Cardiac muscle cell (in vitro differentiated cells and primary cell): ENCODE results near the gene LRP1B. TPM values are rescaled to one million over a fixed set of nuclear protein-coding genes. Genes with fewer than 3 reads are reported as not detected.

ENCODE experiments used
- DNase-seq, 2 donors: peaks; one replicate each; pipeline versions ENCODE4 v3.0.0 to v3.0.0-alpha.2; 2010 to 2017; ENCODE audit warnings: low read depth in 1 of 2, low spot score in 1 of 2
- H3K27ac ChIP-seq: fragments of 200-600 bp; sonication (generic); 2 replicates; pipeline ENCODE4 v1.5.1; 2016
- H3K27me3 ChIP-seq: fragments of 200-600 bp; sonication (generic); 2 replicates; pipeline ENCODE4 v1.6.0; 2016; ENCODE audit warnings: control low read depth
- H3K36me3 ChIP-seq: fragments of 200-600 bp; sonication (generic); 2 replicates; pipeline ENCODE4 v1.5.1; 2016; ENCODE audit warnings: control low read depth
- H3K4me1 ChIP-seq: fragments of 200-600 bp; sonication (generic); 2 replicates; pipeline ENCODE4 v1.8.1; 2017; ENCODE audit warnings: low read depth, mild to moderate bottlenecking, mixed run types
- H3K4me3 ChIP-seq: fragments of 200-600 bp; sonication (generic); 2 replicates; pipeline ENCODE4 v1.5.1; 2016; ENCODE audit warnings: mild to moderate bottlenecking
- H3K9me3 ChIP-seq: fragments of 200-600 bp; sonication (generic); 2 replicates; pipeline ENCODE4 v1.5.1; 2017; ENCODE audit warnings: low read depth, mild to moderate bottlenecking, control low read depth
- CTCF ChIP-seq: IDR thresholded peaks from 2 replicates; pipeline ENCODE4 v1.5.1; 2012; ENCODE audit warnings: low read depth, mild to moderate bottlenecking, low read length
- polyA plus RNA-seq: library from polyadenylated mRNA; unstranded; fragments of >200 nt; fragmentation: Nextera tagmentation; extraction: Ambion mirVana; gene quantifications from 2 replicates; pipeline ENCODE4 v1.2.1, GENCODE V29; 2016
- total RNA-seq: library from RNA; depleted of rRNA; stranded (reverse); fragments of >200 nt; gene quantifications from 2 replicates; pipeline ENCODE4 v1.2.3, GENCODE V29; 2016

Gene LRP1B
- total and polyA plus RNA-seq, 2 experiments from 2014 or later = 1.2 to 2.5 TPM

- Histone ChIP-seq H3K4me3 (no peak overlapping the region), H3K27ac (no peak overlapping the region), H3K9me3 (no peaks in the 10 kb centered on the region), H3K27me3 (no peaks in the 10 kb centered on the region), H3K36me3 (no peaks in the 10 kb centered on the region), H3K4me1 (no peaks in the 10 kb centered on the region)
- no peak for DNase-seq
- TF ChIP-seq CTCF = no peak
These were observed 183.3 kb downstream of the LRP1B start for GRCh38 chr2:141947396-141948114.

- no peak overlapping the region for H3K4me3 ChIP-seq
- H3K4me1 ChIP-seq = no peaks in the 10 kb centered on the region
- no peaks in the 10 kb centered on the region for H3K27me3 ChIP-seq
- no peak for TF ChIP-seq CTCF
- no peaks in the 10 kb centered on the region for H3K36me3 ChIP-seq
- no peak overlapping the region for H3K27ac ChIP-seq
- DNase-seq = no peak
- no peaks in the 10 kb centered on the region for H3K9me3 ChIP-seq
These were observed 184.8 kb downstream of the LRP1B start for GRCh38 chr2:141946016-141946415.

GRCh38 chr2:141943918-141944317, 186.9 kb downstream of the LRP1B start:
- DNase-seq = no peak
- Histone ChIP-seq H3K9me3 (no peaks in the 10 kb centered on the region), H3K27me3 (no peaks in the 10 kb centered on the region), H3K4me3 (no peak overlapping the region), H3K4me1 (no peaks in the 10 kb centered on the region), H3K36me3 (no peaks in the 10 kb centered on the region), H3K27ac (no peak overlapping the region)
- TF ChIP-seq CTCF = no peak

GRCh38 chr2:141942006-141942789, 188.6 kb downstream of the LRP1B start:
- Histone ChIP-seq H3K27me3 (no peaks in the 10 kb centered on the region), H3K4me1 (no peaks in the 10 kb centered on the region), H3K27ac (no peak overlapping the region), H3K4me3 (no peak overlapping the region), H3K36me3 (no peaks in the 10 kb centered on the region), H3K9me3 (no peaks in the 10 kb centered on the region)
- no peak for DNase-seq
- TF ChIP-seq CTCF = peak; percentile 9

GRCh38 chr2:141941210-141941714, 189.6 kb downstream of the LRP1B start:
- Histone ChIP-seq H3K9me3 (no peaks in the 10 kb centered on the region), H3K4me1 (no peaks in the 10 kb centered on the region), H3K36me3 (no peaks in the 10 kb centered on the region), H3K27ac (no peak overlapping the region), H3K27me3 (no peaks in the 10 kb centered on the region), H3K4me3 (no peak overlapping the region)
- no peak for DNase-seq
- no peak for TF ChIP-seq CTCF
